Measurements from ENCODE around the gene EPB41L2. TPM values are rescaled to one million over a fixed set of nuclear protein-coding genes. Genes with fewer than 3 reads are reported as not detected.
"Not testable (repeated sequence)": the region's sequence is repeated elsewhere in the genome, so short reads cannot be mapped to it uniquely, and the experiment has no call there.

EPB41L2 gene
- total RNA-seq, 1 donor from 2014 or later = 211 TPM

DNA sequence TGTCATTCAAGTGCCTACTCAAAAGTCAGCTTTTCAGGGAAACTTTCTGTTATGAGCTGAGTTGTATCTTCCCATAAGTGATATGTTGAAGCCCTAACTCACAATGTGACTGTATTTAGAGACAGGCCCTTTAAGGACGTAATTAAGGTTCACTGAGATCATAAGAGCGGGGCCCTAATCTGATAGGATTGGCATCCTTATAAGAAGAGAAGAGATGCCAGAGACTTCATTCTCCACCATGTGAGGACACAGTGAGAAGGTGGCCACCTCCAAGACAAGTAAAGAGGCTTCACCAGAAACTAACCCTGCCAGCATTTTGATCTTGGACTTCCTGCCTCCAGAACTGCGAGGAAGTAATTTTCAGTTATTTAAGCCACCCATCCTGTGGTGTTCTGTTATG is 248.5 kb downstream of the EPB41L2 start:
- no peak for DNase-seq (ENCODE audit: low spot score)

DNA sequence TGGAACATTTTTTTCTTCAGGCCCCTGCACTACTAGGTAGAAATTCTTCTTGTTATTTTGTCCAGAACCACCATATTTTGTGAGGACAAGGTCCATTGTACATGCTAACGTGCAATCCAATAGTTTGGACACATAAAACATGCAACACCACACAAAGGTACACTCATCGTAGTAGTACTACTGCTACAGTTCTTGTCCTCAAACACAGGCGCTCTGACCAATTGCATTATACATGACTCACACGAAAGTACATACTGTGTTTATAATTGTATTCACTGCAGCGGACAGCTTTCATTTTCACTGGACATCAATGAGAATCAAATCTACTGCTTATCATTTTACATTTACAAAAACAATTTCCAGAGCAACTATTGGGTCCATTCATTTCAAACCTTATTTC is 251.1 kb downstream of the EPB41L2 start:
- no peak for DNase-seq (ENCODE audit: low spot score)

DNA sequence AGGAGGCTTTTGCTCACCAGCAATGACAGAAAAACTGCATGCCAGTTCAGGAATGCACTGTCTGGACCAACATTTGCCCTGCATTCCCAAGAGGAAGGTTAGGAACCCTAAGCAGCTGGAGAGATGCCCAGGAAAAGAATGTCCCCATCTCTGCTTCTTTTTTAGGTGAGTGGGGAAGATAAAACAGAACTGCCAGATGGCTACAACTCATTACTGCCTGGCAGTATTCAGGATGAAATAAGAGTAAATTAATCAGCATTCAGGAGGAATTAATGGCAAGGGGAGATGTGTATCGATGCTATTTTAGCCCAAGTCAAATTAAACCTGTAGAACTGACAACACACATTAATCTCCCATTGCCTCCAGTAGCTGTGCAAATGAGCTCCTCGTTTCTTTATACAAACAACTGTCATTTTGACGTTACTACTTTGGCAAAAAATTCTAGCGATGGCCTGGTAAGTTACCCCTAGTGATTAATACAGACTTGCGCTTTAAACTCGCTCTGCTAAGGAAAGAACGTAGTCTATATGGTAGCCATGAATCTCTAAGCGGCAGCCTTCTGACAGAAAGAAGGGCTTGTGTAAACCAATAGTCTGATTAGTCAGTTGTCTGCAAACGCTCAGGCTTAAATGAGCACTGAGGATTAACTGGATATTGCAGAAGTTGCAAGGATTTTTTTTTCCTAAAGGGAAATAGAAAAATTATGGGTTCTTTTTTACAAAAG is 252.6 kb downstream of the EPB41L2 start:
- DNase-seq (ENCODE audit: low spot score) = no peak

DNA sequence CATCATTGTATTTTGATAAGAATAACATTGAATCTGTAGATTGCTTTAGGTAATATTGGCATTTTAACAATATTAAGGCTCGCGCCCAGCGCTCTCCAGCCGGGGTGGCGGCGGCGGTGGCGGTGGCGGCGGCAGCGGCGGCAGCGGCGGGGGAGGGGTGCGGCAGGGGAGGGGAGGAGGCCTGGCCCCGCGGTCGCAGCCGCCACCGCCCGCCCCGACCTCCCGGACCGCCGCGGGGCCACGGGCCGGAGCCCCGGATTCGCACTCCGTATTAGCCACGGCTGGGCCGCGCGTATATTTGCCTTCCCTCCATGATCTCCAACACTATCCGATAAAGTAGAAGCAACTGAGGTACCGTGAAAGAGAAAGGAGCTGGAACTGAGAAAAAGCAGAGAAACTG is 261.7 kb downstream of the EPB41L2 start:
- not testable (repeated sequence) for DNase-seq (ENCODE audit: low spot score)

DNA sequence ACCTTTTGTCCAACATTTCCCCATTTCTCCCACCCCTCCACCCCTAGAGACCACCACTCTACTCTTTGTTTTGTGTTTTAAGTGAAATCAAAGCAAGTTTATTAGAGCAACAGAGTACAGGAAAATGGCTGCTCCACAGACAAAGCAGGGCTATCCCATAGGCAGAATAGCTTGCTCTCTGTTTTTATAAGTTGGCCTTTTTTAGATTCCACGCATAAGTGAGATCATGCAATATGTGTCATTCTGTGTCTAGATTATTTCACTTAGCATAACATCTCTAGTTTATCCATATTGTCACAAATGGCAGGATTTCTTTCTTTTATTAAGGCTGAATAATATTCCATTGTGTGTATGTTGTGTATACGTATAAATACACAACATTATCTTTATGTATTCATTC is 266.0 kb downstream of the EPB41L2 start:
- DNase-seq (ENCODE audit: low spot score) = no peak

DNA sequence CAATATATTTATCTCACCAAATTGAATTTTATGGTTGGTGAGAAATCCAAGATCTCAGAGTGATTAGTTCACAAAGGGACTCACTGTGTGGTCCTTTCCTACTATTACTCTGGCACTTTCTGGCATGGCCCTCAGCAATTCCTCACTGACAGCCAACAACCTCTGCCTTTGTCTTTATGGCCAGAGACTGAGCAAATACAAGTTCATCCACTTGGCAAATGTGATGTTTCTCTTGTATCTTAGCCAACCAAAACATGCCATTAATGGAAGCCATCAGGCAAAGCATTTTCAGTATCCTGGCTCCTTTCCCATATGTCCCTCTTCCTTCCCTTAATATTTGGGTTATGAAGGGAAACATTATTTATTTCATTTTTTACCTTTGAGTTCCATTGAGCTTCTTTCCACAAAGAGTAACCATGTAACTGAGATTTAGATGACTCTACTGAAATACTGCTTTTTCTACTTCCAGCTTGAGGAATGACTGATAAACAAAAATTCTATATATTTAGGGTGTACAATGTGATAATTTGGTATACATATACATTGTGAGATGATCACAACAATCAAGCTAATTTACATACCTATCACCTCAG is 266.6 kb downstream of the EPB41L2 start:
- DNase-seq (ENCODE audit: low spot score) = no peak

DNA sequence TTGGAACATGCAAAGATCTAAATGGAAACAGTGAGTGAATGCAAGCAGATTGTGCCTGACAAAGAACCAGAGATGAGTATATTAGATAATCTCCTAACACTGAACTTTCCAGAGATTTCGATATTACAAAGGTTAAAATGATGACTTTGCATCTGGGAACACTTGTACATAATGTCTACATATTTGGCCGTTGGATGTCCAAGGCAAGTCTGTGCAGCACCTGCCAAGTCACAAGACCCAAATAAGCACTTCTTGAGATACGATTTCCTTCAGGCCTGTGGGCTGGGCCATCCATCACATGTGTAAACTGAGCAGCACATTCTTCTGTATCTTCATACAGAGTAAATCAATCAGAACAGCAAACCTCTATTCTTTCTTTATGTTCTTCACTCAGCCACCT is 268.3 kb downstream of the EPB41L2 start:
- DNase-seq (ENCODE audit: low spot score) = no peak

DNA sequence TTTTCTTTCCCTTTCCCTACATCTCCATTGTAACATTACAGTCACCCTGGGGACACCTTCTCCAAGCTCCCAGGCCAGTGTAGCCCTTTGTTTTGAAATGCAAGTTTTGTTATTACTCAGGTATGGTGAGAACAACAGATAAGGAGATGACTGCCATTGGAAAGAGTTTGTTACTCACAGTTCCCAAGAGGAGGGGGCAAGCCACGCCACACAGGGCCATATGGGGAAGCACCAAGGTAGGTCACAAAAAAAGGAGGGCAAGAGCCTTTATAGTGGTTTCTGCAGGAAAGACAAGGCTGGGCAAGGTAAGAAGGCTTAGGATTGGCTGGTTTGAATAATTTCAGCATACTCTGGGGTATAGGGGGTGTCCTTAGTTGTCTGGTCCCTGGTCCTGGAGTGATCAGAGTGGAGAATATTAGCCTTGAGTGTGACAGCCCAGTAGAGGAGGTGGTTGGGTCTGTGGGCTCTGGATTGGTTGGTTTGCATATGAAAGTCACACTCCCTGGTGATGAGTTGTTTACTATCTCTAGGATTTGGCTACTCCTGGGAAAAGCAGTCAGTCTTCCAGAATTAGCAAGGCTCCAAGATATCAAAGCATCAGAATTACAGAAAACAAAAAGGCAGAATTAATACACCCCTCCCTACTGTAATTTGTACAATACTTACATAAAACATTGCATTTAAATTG is 268.9 kb downstream of the EPB41L2 start:
- no peak for DNase-seq (ENCODE audit: low spot score)

Other genes starting within 250 kb of the EPB41L2 start
- gene SMLR1, start 235.8 kb downstream of the EPB41L2 start, total RNA-seq = not detected
- gene AKAP7, start 72.2 kb upstream of the EPB41L2 start, total RNA-seq = 12.2 TPM